PC-3 (cell line): ENCODE data around the gene GNAS. TPM values are rescaled to one million over a fixed set of nuclear protein-coding genes. Genes with fewer than 3 reads are reported as not detected.

ENCODE experiments used
- ATAC-seq: fragments of 200-7000 bp; cut with Tn5 transposase; 2 replicates; pipeline ENCODE4 v1.9.1; 2020; ENCODE audit warnings: mild to moderate bottlenecking, moderate library complexity
- BruUV-seq: library from RNA; stranded (reverse); fragments of 400-500 nt; replicated peaks from 2 replicates; lab custom pipeline; 2021; lab: Mats Ljungman, UMichigan
- CTCF ChIA-PET: fragments of 300-600 bp; sonication (Branson Sonifier 250); formaldehyde crosslinking; loops from one replicate; lab custom pipeline; 2022; ENCODE audit warnings: antibody characterized with exemption; lab: Charles Lee
- POLR2A ChIA-PET: fragments of 300-600 bp; sonication (Branson Sonifier 250); formaldehyde crosslinking; loops from one replicate; lab custom pipeline; 2022; ENCODE audit warnings: antibody characterized with exemption; ENCODE audit not compliant: unreplicated experiment; lab: Charles Lee
- DNase-seq: peaks from one replicate; pipeline ENCODE4 v3.0.0-alpha.2; 2015
- H2AFZ ChIP-seq: fragments of 300-600 bp; sonication (generic); 2 replicates; pipeline ENCODE4 v1.6.0; 2016; ENCODE audit warnings: antibody characterized with exemption, low read length
- H3F3A ChIP-seq: fragments of 300-600 bp; sonication (generic); one replicate; pipeline ENCODE4 v1.6.0; 2017; ENCODE audit warnings: antibody characterized with exemption, low read length, control low read depth, mild to moderate bottlenecking; ENCODE audit not compliant: unreplicated experiment
- H3K27ac ChIP-seq: fragments of 300-600 bp; sonication (generic); 2 replicates; pipeline ENCODE4 v1.5.1; 2016; ENCODE audit warnings: mild to moderate bottlenecking, low read length
- H3K27me3 ChIP-seq: fragments of 300-600 bp; sonication (generic); 2 replicates; pipeline ENCODE4 v1.6.1; 2016; ENCODE audit warnings: low read length, mixed read lengths
- H3K36me3 ChIP-seq: fragments of 300-600 bp; sonication (generic); 2 replicates; pipeline ENCODE4 v1.6.1; 2016; ENCODE audit warnings: low read depth, mixed run types, low read length, mixed read lengths
- H3K4me1 ChIP-seq: fragments of 300-600 bp; sonication (generic); 2 replicates; pipeline ENCODE4 v1.5.1; 2016; ENCODE audit warnings: low read length; ENCODE audit not compliant: insufficient read depth
- H3K4me2 ChIP-seq: fragments of 300-600 bp; sonication (generic); 2 replicates; pipeline ENCODE4 v1.6.0; 2016; ENCODE audit warnings: low read length
- H3K4me3 ChIP-seq: fragments of 300-600 bp; sonication (generic); 2 replicates; pipeline ENCODE4 v1.5.1; 2016; ENCODE audit warnings: mild to moderate bottlenecking, low read length, mixed read lengths
- H3K79me2 ChIP-seq: fragments of 300-600 bp; sonication (generic); 2 replicates; pipeline ENCODE4 v1.6.1; 2017; ENCODE audit warnings: low read length, mixed read lengths
- H3K9ac ChIP-seq: fragments of 300-600 bp; sonication (generic); 2 replicates; pipeline ENCODE4 v1.6.0; 2016; ENCODE audit warnings: mild to moderate bottlenecking, low read length
- H3K9me2 ChIP-seq: fragments of 300-600 bp; sonication (generic); replicated peaks from 2 replicates; pipeline ENCODE4 v1.6.1; 2016; ENCODE audit warnings: mixed run types, low read length, mixed read lengths
- H3K9me3 ChIP-seq: fragments of 300-600 bp; sonication (generic); 2 replicates; pipeline ENCODE4 v1.6.1; 2016; ENCODE audit warnings: low read length, mixed read lengths
- H4K20me1 ChIP-seq: fragments of 300-600 bp; sonication (generic); 2 replicates; pipeline ENCODE4 v1.6.1; 2016; ENCODE audit warnings: low read length, mixed read lengths
- EZH2 ChIP-seq: fragments of 300-600 bp; sonication (generic); IDR thresholded peaks from one replicate; pipeline ENCODE4 v1.6.1; 2017; ENCODE audit warnings: antibody characterized with exemption, mild to moderate bottlenecking, low read length; ENCODE audit not compliant: unreplicated experiment
- EZH2phosphoT487 ChIP-seq: fragments of 300-600 bp; sonication (generic); IDR thresholded peaks from 2 replicates; pipeline ENCODE4 v1.6.1; 2018; ENCODE audit warnings: mild to moderate bottlenecking, antibody characterized with exemption, low read length, borderline replicate concordance
- intact Hi-C: fragments of 100-400 bp; cut with micrococcal nuclease; formaldehyde crosslinking; loops from 2 replicates; pipeline ENCODE4 v1.9.0; 2023
- total RNA-seq: library from RNA; depleted of rRNA; stranded (reverse); fragments of >200 nt; gene quantifications from 2 replicates; pipeline ENCODE4 v1.2.3, GENCODE V29; 2014
- TF ChIP-seq, protein P1 (sequence below): fragments of 300-600 bp; sonication (generic); conservative IDR thresholded peaks from 2 replicates; pipeline ENCODE4 v1.5.1; 2017; ENCODE audit warnings: antibody characterized with exemption, low read depth, mild to moderate bottlenecking, low read length

GNAS gene
- total RNA-seq, 1 experiment from 2014 or later = 694 TPM

DNA sequence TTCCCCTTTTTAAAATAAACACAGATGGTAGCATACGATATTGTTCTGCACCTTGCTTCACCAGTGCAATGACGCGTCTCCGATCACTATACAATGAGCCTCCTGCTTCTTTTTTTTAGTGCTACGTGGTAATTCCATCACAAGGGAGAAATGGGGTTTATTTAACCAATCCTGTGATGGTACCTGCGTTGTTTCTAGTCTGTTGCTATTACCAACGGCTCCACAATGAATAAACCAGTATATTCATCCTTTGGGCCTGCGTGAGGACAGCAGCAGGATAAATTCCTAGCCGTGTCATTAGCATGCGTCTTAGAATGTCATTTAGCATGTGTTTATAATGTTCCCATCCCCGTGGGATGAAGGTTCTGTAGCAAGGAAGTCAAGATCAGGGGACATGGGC is 44.7 kb upstream of the GNAS start:
- H3K9me3 ChIP-seq = no peaks in the 10 kb centered on the region
- ChIA-PET CTCF (no interaction called here), POLR2A (no interaction called here)
- H4K20me1 ChIP-seq = no peaks in the 10 kb centered on the region
- H3F3A ChIP-seq = no peaks in the 10 kb centered on the region
- no peaks in the 10 kb centered on the region for H3K9me2 ChIP-seq
- peaks cover 99% of the 10 kb centered on the region for H3K27me3 ChIP-seq
- no peaks in the 10 kb centered on the region for H3K36me3 ChIP-seq
- intact Hi-C loops = no loop called here
- H3K4me3 ChIP-seq = no peak overlapping the region
- H3K9ac ChIP-seq = no peak overlapping the region
- H2AFZ ChIP-seq = no peak overlapping the region
- TF ChIP-seq EZH2phosphoT487 (no peak), EZH2 (no peak)
- TF ChIP-seq, protein P1, sequence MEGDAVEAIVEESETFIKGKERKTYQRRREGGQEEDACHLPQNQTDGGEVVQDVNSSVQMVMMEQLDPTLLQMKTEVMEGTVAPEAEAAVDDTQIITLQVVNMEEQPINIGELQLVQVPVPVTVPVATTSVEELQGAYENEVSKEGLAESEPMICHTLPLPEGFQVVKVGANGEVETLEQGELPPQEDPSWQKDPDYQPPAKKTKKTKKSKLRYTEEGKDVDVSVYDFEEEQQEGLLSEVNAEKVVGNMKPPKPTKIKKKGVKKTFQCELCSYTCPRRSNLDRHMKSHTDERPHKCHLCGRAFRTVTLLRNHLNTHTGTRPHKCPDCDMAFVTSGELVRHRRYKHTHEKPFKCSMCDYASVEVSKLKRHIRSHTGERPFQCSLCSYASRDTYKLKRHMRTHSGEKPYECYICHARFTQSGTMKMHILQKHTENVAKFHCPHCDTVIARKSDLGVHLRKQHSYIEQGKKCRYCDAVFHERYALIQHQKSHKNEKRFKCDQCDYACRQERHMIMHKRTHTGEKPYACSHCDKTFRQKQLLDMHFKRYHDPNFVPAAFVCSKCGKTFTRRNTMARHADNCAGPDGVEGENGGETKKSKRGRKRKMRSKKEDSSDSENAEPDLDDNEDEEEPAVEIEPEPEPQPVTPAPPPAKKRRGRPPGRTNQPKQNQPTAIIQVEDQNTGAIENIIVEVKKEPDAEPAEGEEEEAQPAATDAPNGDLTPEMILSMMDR = no peak
- H3K27ac ChIP-seq = no peak overlapping the region
- DNase-seq = no peak
- H3K79me2 ChIP-seq = no peaks in the 10 kb centered on the region
- BruUV-seq = no TSS peak
- ATAC-seq = no peak
- H3K4me2 ChIP-seq = no peak overlapping the region
- no peaks in the 10 kb centered on the region for H3K4me1 ChIP-seq

DNA sequence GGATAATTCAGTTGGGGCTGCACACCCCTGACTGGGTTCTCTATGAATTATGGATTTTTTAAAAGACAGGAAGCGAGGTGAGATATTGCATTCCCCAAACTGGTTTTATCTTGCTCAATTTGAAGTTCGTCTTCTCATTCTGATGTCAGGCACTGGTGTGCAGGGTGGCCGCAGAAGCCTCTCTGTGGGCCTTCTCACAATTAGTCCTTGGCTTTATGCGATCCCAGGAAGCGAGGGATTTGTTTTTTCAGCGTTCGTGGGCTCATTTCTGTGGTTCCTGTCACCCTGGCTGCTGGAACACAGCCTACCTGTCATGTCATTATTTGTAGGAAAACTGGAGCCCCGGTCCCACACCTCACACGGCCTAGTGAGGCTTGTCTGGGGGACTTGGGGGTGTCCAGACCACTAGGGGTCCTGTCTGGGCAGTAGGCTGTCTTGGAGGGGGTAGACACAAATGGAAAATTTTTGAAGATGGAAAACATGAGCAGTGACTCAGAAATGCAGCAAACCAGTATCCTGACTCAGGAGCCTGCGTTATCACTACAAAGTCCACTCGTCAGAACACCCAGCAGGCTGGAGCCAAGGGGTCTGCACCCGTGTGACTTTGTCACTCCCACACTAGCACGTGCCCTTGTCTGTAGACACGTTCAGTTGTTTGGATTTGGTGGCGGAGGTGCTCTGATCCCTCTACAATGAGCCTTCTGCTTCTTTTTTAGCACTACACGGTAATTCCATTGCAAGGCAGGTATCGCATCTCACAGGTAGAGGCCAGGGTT is 44.1 kb upstream of the GNAS start:
- TF ChIP-seq, protein P1 = no peak
- TF ChIP-seq EZH2phosphoT487 (no peak), EZH2 (no peak)
- H3K9me2 ChIP-seq = no peaks in the 10 kb centered on the region
- no peak overlapping the region for H3K9ac ChIP-seq
- no peak overlapping the region for H3K27ac ChIP-seq
- ChIA-PET POLR2A (no interaction called here), CTCF (no interaction called here)
- H3K4me2 ChIP-seq = no peak overlapping the region
- no peaks in the 10 kb centered on the region for H3K36me3 ChIP-seq
- H3F3A ChIP-seq = no peaks in the 10 kb centered on the region
- no TSS peak for BruUV-seq
- no peaks in the 10 kb centered on the region for H3K79me2 ChIP-seq
- no peaks in the 10 kb centered on the region for H3K4me1 ChIP-seq
- no peaks in the 10 kb centered on the region for H4K20me1 ChIP-seq
- no peak overlapping the region for H3K4me3 ChIP-seq
- peaks cover 99% of the 10 kb centered on the region for H3K27me3 ChIP-seq
- DNase-seq = no peak
- intact Hi-C loops = no loop called here
- no peak for ATAC-seq
- H3K9me3 ChIP-seq = no peaks in the 10 kb centered on the region
- H2AFZ ChIP-seq = no peak overlapping the region
